Thyroid gland (tissue), 4 donors: ENCODE measurements around the gene VSTM5.

Experiments
- CTCF ChIP-seq, 6 experiments: fragments of 200-600 bp in 3 of 6; fragments of 450-650 bp in 3 of 6; sonication (generic) in 3 of 6; IDR thresholded peaks; one replicate each; pipeline ENCODE4 v1.5.1; 2016 to 2019; ENCODE audit warnings: antibody characterized with exemption in 6 of 6, mild to moderate bottlenecking in 2 of 6, inconsistent platforms in 1 of 6, moderate library complexity in 1 of 6
- POLR2A ChIP-seq, 2 donors: fragments of 450-650 bp; IDR thresholded peaks; one replicate each; pipeline ENCODE4 v1.6.1; 2017; ENCODE audit warnings: antibody characterized with exemption in 2 of 2, mild to moderate bottlenecking in 2 of 2, moderate library complexity in 1 of 2

GRCh38 chr11:93801366-93801765 lies 49.1 kb downstream of the VSTM5 start:
- TF ChIP-seq CTCF (IDR thresholded peaks at IDR 0.05): no peak
- TF ChIP-seq POLR2A (IDR thresholded peaks at IDR 0.05): no peak
